Progenitor cell of endocrine pancreas (in vitro differentiated cells): Measurements from ENCODE around the gene KCNIP4. TPM values are rescaled to one million over a fixed set of nuclear protein-coding genes. Genes with fewer than 3 reads are reported as not detected.

ENCODE experiments used
- DNase-seq: peaks from one replicate; pipeline ENCODE4 v3.0.0; 2021; ENCODE audit warnings: low spot score; ENCODE audit not compliant: unreplicated experiment
- H3K27ac Mint-ChIP-seq: 2 replicates; pipeline ENCODE4 v1.8.0; 2021; ENCODE audit warnings: mild to moderate bottlenecking, moderate library complexity, mixed read lengths
- H3K27me3 Mint-ChIP-seq: 2 replicates; pipeline ENCODE4 v1.8.0; 2021; ENCODE audit warnings: mixed read lengths
- H3K36me3 Mint-ChIP-seq: 2 replicates; pipeline ENCODE4 v1.8.0; 2022; ENCODE audit warnings: mixed read lengths; ENCODE audit not compliant: insufficient read depth
- H3K4me1 Mint-ChIP-seq: 2 replicates; pipeline ENCODE4 v1.8.0; 2021; ENCODE audit warnings: low read depth, mixed read lengths
- H3K4me3 Mint-ChIP-seq: 2 replicates; pipeline ENCODE4 v1.8.0; 2021; ENCODE audit warnings: low read depth, mild to moderate bottlenecking, moderate library complexity, mixed read lengths
- H3K9me3 Mint-ChIP-seq: 2 replicates; pipeline ENCODE4 v1.8.0; 2021; ENCODE audit warnings: low read depth, mixed read lengths
- total RNA-seq: library from RNA; stranded (reverse); gene quantifications from 2 replicates; pipeline ENCODE4 v1.2.1, GENCODE V29; 2021
- TF ChIP-seq, protein P1 (sequence below): fragments of 200-600 bp; sonication (generic); IDR thresholded peaks from one replicate; pipeline ENCODE4 v1.5.0; 2021; ENCODE audit warnings: antibody characterized with exemption, mild to moderate bottlenecking; ENCODE audit not compliant: unreplicated experiment

The KCNIP4 gene
- total RNA-seq, 1 donor from 2014 or later: 0.43 TPM

DNA sequence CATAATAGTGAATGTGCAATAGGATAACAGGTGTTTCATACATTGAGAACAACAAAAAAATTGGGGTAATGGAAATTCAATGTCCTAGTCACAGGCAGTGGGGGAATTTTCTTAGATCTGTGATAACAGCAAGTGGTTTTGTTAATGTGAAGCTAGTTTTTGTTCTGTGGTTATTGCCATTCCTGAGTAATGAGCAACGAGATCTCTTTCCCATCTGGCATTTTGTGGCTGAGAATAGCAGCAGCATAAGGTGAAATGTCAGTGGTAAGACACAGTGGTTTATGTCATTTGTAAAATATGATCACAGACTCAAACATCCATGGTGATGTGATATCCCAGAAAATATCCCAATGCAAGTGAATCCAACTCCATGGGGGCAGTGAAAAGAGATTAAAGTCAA, 497.5 kb downstream of the KCNIP4 start:
- Mint-ChIP-seq H3K4me3 (no peak overlapping the region), H3K36me3 (no peaks in the 10 kb centered on the region), H3K9me3 (no peaks in the 10 kb centered on the region), H3K27ac (no peak overlapping the region), H3K27me3 (peaks cover 14% of the 10 kb centered on the region), H3K4me1 (peaks cover 15% of the 10 kb centered on the region)
- TF ChIP-seq, protein P1, sequence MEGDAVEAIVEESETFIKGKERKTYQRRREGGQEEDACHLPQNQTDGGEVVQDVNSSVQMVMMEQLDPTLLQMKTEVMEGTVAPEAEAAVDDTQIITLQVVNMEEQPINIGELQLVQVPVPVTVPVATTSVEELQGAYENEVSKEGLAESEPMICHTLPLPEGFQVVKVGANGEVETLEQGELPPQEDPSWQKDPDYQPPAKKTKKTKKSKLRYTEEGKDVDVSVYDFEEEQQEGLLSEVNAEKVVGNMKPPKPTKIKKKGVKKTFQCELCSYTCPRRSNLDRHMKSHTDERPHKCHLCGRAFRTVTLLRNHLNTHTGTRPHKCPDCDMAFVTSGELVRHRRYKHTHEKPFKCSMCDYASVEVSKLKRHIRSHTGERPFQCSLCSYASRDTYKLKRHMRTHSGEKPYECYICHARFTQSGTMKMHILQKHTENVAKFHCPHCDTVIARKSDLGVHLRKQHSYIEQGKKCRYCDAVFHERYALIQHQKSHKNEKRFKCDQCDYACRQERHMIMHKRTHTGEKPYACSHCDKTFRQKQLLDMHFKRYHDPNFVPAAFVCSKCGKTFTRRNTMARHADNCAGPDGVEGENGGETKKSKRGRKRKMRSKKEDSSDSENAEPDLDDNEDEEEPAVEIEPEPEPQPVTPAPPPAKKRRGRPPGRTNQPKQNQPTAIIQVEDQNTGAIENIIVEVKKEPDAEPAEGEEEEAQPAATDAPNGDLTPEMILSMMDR: no peak
- DNase-seq: no peak

DNA sequence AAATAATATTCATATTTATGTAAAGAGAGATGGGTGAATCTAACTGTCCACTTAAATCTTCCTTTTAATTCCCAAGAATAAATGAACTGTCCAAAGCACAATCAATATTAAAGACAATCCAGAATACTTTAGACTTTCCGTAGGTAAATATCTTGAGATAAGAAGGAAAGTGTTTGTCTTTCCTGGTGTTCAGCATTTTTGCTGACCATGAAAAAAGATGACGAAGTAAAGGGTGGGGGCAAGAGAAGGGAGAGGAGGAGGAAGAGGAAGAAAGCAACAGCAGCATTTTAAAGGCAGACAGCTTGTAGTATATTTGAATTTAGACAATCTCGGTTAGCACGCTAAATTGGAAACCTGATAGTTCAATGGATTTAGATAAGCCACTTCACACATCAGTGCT, 498.2 kb downstream of the KCNIP4 start:
- no peak overlapping the region for H3K27ac Mint-ChIP-seq
- H3K4me3 Mint-ChIP-seq: no peak overlapping the region
- H3K4me1 Mint-ChIP-seq: peaks cover 15% of the 10 kb centered on the region
- no peaks in the 10 kb centered on the region for H3K9me3 Mint-ChIP-seq
- peaks cover 14% of the 10 kb centered on the region for H3K27me3 Mint-ChIP-seq
- no peaks in the 10 kb centered on the region for H3K36me3 Mint-ChIP-seq
- TF ChIP-seq, protein P1: no peak
- DNase-seq: no peak

DNA sequence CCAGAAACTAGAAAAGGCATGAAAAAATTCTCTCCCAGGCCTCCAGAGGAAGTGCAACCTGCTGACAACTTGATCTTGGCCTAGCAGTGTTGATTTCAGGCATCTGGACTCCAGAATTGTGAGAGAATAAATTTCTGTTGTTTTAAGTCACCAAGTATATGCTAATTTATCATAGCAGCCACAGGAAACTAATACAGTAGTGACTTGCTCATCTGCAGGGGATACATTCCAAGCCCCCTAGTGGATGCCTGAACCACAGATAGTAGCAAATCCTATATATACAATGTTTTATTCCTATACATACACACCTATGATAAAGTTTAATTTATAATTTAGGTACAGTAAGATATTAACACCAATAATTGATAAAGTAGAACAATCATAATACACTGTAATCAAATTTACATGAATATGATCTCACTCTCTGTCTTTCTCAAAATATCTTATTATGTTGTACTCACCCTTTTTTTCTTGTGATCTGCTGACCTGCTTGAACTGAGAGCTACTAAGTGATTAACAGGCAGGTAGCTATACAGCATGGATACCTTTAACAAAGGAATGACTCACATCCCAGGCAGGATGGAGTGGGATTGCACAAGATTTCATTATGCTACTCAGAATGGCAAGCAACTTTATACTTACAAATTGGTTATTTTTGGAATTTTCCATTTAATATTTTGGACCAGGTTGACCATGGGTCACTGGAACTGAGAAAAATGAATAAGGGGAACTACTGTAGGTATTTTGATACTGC, 501.1 kb downstream of the KCNIP4 start:
- TF ChIP-seq, protein P1: peak; percentile 27
- H3K27me3 Mint-ChIP-seq: peaks cover 16% of the 10 kb centered on the region
- H3K9me3 Mint-ChIP-seq: no peaks in the 10 kb centered on the region
- DNase-seq: no peak
- no peak overlapping the region for H3K4me3 Mint-ChIP-seq
- peaks cover 9% of the 10 kb centered on the region for H3K4me1 Mint-ChIP-seq
- H3K36me3 Mint-ChIP-seq: no peaks in the 10 kb centered on the region
- no peak overlapping the region for H3K27ac Mint-ChIP-seq

DNA sequence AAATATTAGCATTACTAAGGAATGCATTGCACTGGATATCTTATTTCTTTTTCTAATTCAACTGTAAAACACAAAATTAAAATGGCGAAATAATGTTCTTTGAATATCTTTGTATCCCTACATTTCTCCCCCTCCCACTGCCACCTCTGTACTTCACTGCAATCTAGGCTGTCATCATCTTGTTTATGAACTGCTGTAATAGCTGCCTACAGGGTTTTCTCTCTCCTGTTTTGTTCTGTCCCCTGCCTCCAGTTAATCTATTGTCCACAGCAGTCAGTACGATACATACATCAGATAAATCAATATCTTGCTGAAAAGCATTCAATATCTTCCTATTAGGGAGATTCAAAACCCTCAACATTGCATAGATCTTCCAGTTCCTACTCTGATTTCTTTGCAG, 528.4 kb downstream of the KCNIP4 start:
- no peak for DNase-seq
- H3K27ac Mint-ChIP-seq: no peak overlapping the region
- peaks cover 8% of the 10 kb centered on the region for H3K27me3 Mint-ChIP-seq

DNA sequence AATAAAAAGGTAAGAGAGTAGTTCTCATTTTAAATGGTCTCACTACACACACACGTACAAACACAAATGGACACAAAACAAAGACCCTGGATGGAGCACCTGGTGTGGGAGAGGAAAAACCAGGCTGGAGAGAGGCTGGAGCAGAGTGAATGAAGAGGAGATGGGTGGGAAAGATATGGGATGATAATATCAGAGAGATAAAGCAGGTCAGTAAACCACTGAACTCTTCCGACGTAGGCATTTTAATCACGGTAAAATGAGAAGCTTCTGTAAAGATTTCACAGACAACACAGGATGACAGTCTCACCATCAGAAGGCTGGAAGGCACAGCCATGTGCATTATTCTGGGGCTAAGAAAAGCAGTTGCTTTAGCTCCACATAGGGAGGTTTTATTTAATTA, 532.8 kb downstream of the KCNIP4 start:
- TF ChIP-seq, protein P1: no peak
- no peaks in the 10 kb centered on the region for H3K36me3 Mint-ChIP-seq
- no peak overlapping the region for H3K27ac Mint-ChIP-seq
- H3K9me3 Mint-ChIP-seq: no peaks in the 10 kb centered on the region
- no peak overlapping the region for H3K4me3 Mint-ChIP-seq
- peaks cover 10% of the 10 kb centered on the region for H3K27me3 Mint-ChIP-seq
- DNase-seq: no peak
- peaks cover 30% of the 10 kb centered on the region for H3K4me1 Mint-ChIP-seq

More for the DNA sequence above, 528.4 kb downstream of the KCNIP4 start:
- no peak overlapping the region for H3K4me3 Mint-ChIP-seq
- no peaks in the 10 kb centered on the region for H3K36me3 Mint-ChIP-seq
- TF ChIP-seq, protein P1: no peak
- peaks cover 7% of the 10 kb centered on the region for H3K4me1 Mint-ChIP-seq
- H3K9me3 Mint-ChIP-seq: no peaks in the 10 kb centered on the region
